GM19193 (cell line): ENCODE data around the gene MARCO.

Experiments
- POLR2A ChIP-seq: IDR thresholded peaks from 4 replicates; pipeline ENCODE4 v1.6.1; 2011; ENCODE audit not compliant: insufficient read depth, insufficient read length; ENCODE audit errors: extremely low read depth

Gene MARCO, protein sequence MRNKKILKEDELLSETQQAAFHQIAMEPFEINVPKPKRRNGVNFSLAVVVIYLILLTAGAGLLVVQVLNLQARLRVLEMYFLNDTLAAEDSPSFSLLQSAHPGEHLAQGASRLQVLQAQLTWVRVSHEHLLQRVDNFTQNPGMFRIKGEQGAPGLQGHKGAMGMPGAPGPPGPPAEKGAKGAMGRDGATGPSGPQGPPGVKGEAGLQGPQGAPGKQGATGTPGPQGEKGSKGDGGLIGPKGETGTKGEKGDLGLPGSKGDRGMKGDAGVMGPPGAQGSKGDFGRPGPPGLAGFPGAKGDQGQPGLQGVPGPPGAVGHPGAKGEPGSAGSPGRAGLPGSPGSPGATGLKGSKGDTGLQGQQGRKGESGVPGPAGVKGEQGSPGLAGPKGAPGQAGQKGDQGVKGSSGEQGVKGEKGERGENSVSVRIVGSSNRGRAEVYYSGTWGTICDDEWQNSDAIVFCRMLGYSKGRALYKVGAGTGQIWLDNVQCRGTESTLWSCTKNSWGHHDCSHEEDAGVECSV

DNA sequence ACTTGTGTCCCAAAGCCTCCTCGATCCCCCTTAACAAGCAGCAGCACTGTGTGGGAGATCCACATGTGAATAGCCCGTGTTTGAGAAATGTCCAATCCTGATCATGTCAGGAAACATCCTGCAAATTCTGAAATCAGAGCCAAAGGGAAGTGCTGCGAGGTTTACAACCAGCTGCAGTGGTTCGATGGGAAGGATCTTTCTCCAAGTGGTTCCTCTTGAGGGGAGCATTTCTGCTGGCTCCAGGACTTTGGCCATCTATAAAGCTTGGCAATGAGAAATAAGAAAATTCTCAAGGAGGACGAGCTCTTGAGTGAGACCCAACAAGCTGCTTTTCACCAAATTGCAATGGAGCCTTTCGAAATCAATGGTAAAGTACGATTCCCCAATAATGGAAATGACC, at the start of gene MARCO:
Gene MARCO, plus strand, starts transcription at position 164 of the 400 bp plus-strand sequence. Its CDS starts 107 bp downstream, at position 271.
- no peak for TF ChIP-seq POLR2A

DNA sequence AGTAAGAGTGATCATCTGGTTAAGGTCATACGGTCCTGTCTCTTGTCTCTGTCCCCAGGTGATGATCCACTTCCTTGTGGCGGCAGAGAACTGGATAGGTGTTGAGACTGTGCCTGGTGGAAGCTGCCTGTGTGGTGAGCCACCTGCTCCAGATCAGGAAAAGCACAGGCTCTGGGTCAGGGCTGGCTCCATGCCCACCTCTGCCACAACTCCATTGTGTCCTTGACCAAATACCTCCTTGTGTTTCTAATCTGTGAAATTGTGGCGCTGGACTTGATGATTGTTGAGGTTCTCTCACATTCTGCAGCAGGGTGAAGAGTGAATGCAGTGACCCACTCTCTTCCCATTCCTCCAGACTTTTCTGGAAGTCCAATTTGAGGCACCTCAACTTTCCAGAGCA, 48.9 kb upstream of the MARCO start:
- TF ChIP-seq POLR2A = no peak

DNA sequence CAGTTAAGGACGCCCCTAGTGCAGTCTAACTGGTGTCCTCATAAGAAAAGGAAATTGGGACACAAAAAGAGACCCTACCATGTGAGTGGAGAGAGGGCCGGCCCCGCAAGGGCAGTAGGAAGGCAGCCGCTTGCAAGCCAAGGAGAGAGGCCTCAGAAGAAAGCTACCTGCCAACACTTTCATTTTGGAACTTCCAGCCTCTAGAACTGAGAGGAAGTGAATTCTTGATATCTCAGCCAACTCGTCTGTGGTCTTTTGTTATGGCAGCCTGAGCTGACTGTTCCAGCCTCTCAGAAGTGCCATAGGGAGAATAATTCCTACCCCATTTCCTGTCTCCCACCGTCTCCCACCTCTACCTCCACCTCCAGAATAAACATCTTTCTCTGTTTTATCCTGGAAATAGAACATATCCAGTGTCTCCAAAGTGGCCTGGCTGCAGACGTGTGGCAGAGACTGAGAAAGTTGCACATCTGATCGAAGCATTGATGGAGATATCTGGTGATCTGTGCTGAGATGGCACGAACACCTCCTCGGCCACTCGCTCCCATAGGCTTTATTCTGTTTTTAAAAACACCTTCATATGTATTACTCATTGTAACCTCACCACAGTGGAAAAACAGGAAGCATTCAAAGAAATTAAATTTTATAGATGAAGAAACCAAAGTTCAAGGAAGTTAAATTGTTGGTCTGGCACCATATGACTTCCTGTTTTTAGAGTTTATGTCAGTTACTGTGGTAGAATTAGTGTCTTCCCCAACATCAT, 39.5 kb upstream of the MARCO start:
- TF ChIP-seq POLR2A = no peak

DNA sequence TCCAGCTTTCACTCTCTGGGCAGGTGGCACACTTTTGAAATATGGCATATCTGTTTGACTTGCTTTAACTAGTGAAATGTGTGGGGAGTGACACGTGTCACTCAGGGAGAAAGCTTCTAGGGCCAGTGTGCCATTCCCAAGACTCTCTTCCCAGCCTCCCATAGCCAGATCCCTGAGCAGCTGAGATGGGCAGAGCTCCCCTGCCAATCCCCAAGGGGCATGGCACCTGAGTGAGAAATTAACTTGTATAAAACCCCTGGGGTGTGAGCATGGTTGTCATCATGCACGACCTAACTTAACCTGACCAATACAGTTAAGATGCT, 39.0 kb upstream of the MARCO start:
- no peak for TF ChIP-seq POLR2A

DNA sequence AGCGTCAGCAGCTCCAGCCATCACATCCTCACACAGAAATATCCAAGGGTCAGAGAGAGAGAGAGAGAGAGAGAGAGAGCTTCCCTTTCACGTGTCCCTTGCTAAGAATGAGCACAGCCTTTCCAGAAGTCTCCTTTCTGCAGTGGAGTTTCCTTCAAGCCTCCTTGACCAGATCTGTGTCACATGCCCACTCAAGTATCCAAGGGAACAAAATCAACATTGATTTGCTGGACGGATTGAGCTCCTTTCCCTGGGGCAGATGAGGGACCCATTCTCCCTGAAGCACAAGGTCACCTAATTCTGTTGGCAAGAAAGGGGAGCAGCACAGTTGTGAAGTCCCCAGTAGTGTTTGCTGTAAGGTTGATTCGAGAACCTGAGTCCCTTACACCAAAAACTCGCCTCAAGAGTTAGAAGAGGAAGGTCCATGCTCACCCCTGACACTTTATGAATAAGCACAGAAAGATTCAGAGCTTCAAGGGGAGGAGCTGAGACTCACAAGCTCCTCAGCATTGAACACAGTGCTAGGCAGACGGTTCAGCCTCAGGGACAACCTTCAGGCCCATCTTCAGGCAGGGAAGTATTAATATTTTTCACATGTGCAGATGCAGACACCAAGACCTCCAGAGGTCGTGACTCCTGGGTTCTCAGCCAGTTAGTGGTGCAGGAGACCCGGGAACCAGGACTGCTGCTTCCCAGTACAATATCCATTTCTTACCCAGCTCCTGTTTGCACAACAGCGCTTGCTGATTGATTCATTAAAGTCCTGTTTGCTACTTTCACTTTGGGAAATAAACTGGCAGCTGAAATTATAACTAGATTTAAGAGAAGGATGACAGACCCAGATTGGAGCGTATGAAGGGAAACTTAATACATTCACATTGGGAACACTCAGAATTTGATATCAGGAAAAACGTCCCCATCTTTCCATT, 38.2 kb upstream of the MARCO start:
- TF ChIP-seq POLR2A = no peak

DNA sequence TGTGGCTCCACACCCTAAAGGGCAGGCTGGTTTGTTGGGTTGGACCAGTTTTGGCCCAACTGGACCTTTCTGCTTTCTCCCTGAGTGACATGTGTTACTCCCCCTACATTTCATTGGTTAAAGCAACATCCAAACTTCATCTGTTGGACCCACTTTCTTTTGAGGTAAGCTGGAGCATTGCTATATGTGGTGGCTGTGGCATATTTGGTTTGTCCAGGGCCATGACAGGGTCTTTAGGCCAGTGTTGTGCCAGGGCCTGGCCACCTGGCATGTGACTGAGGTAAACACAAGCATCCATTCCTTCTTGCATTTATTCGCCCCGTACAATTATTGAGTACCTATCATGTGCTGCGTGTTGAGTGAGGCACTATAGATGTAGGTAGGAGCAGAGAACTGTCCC, 36.8 kb upstream of the MARCO start:
- TF ChIP-seq POLR2A = no peak

DNA sequence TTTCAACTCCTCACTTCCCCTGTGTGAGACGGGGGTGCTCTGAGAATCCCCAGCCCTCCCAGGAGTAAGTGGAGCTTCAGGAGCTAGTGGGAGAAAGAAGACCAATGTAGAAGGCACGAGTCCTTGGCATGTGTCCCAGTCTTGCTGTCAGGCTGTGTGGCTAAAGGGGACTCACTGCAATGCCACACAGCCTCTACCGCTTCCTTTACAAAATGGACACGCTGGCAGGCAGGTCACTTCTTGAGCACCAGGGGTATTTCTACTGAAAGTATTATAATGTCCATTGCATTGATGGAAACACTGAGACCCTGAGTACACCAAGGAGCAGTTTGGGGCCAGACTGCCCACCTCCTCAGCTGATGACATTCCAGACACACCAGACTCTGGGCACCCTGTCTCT, 35.8 kb upstream of the MARCO start:
- TF ChIP-seq POLR2A = no peak

DNA sequence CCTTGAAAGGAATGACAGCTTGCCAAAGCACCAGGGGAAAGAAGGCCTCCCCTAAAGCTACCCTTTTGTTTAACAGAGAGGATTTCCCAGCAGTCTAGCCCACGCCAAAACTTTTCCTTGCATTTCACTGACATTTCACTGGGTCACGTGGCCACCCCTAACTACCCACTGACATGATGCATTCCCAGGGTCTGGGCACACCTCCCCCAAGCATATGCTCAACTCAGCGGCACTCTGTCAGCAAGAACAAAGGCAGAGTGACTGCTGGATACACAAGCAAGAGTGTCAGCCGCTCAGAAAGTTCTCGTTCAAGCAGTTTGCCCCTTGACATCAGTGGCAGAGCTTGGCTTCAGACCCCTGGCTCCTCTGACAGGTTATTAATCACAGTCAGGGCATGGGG, 34.2 kb upstream of the MARCO start:
- TF ChIP-seq POLR2A = no peak

DNA sequence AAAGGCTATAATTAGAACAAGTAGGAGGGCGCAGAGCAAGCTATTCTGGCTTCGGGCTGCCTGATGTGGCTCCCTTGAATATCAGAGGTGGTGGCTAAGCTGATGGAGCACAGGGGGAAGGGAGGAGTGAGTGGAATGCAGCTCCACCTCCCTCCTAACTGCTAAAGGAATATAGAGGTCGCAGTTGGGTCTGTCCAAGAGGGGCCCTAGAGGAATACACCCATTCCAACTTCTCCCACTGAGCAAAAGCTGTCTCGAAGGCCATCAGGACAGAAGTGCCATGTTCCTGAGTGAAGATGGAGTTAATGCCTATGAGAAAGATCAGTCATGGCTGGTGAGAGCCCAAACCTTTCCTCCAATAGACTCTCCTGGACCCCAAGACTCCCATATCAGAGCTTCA, 32.8 kb upstream of the MARCO start:
- TF ChIP-seq POLR2A = no peak

DNA sequence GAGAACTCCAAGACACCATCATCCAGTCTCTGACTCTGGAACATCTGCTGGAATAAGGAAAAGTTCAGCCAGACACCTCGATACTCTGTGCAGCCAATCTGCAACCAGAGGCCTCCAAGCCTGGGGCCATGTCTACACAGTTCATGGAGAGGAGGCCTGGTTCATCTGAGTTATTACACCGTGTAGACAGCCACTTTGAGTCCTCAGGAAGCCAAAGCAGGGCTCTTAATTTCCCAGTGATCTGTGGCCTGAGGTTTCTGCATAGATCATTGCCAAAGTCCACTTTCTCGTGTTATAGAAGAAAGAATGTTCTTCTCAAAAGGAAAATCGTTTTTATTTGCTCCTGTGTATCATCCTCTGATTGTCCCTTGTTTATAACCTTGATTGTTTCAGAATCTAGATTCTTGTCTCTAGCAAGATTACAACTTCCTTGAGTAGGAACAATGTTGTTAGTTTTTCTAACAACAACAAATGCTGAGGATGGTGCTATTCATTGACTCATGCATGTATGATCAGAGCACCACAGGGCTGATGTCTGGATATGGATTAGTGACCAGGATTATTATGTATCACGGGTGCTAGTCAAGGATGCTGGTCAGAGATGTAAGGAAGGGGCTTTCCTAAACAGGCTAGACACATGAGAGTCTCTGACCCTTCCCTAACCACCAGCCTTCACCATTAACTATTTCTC, 30.7 kb upstream of the MARCO start:
- TF ChIP-seq POLR2A = no peak

DNA sequence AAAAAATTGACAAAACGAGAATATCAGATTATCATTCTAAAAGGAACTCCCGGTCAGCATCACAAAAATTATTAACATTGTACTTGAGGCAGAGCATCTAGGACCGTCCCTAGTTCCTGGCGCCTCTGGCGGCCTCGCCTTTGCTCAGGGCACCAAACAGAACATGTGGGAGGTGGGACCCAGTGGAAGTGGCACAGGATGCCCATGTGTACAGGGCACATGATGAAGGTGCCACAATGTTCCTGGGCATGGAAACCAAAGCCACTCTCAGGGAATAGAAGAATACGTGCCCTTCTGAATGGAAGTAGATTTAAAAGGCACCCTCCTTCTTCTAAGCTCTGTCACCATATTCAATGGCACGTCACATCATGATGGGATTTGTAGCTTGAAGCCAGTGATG, 30.1 kb upstream of the MARCO start:
- TF ChIP-seq POLR2A = no peak

DNA sequence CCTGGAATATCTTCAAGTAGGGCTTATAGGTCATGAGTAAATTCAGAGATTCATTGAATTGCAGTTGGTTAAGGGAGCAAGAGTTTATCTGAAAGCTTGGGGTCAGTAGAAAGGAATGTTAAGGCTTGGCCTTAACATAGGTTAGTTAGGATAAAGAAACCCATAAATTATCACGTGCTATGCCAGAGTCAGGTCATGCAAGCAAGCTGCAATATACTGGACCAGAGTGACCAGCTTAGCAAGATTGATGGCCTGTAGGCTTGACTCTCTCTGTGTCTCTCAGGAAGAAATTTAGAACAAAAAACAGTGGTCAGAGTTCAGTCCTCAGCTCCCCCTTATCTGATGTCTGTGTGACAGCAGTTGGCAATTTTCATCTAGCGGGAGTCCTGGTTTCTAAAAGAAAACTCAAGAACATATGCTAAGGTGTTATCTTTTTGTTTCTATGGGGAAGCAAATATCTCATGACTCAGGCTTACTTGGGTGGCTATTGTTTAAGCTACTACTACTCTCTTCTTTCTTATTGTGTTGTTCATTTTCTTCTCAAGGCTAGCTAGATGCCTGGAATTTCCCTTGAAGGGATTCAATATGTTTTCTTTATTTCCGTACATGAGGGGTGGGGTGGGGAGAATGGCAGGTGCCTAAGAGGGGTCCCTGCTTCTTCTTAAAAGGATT, 28.7 kb upstream of the MARCO start:
- TF ChIP-seq POLR2A = no peak

DNA sequence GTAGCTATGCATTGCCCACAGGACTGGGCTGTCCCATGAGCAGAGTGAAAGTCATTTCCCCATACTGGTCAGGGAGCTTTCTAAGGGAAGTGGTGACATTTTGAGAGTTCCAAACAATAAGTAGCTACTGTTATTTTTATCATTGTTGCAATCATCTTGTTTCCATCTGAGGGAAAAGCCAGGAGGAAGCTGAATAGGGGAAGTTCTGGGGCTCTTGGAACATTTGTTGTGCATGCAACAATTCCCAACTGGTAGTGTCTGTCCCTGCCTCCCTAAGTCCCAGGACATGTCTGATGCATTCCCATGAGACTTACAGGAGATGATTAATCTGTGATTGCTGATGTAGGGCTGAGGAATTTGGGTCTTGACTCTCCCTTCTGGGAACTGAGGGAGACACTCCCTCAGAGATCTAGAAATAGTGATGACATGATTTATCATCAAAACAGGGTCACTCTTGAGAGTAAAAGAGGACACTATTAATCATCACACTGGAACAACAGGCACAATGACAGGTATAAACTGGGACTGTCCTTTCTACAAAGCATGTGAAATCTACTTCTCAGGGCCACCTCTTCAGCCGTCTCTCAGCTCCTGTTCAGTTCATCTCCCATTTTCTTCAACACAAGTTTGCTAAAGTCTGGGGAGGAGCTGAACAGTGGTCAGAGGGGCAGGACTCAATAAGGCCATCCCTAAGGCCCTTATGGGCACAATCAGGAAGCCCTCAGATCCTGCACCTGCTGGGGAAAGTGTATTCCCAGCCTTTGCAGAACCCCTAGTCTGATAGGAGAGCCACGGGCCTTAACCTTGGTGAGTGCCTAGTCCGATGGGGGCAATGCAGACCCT, 28.0 kb upstream of the MARCO start:
- TF ChIP-seq POLR2A = no peak

DNA sequence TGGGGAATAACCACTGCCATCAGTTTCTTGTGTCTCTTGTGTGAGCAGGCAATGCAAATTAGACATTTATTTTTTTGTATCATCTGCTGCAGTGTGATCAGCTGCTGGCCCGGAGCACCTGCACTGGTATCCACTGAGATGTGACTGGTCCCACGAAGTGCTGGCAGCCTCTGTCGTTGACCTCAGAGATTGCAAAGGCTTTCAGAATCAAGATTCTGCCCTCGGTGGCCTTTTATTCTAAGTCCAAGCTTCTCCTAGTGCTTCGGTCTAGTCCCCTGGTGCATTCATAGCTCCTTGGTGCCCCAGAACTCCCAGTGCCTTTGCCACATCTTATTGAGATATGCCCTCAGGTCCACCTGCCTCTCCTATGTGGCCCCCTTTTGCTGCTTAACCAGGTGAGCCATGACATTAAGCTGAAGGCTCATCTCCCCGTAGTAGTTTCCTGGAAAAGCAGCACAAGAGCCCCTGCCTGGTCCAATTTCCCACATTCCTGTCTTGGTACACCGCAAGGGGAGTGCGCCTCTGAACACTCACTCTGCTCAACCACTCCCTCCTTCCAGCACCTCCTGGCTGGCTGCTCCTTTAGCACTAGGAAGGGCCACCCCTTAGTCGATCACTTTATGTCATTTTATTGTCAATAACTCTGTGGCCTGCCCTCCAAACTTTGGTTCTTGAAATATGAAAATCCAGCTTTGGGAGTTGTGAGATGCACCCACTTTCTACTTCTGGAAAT, 27.1 kb upstream of the MARCO start:
- no peak for TF ChIP-seq POLR2A
